PFSK-1 (cell line): ENCODE data around the gene ANKRD13A.

Source experiments
- FOXP2 ChIP-seq: optimal IDR thresholded peaks from 2 replicates; pipeline ENCODE3; 2011; ENCODE audit warnings: borderline replicate concordance, control low read depth, inconsistent platforms; ENCODE audit not compliant: insufficient read depth; ENCODE audit errors: extremely low read length, extremely low read depth
- POLR2AphosphoS5 ChIP-seq: IDR thresholded peaks from 2 replicates; pipeline ENCODE4 v1.6.1; 2012; ENCODE audit warnings: low read depth, mild to moderate bottlenecking, control low read depth, low read length, moderate library complexity
- SIN3A ChIP-seq: IDR thresholded peaks from 2 replicates; pipeline ENCODE4 v1.6.1; 2012; ENCODE audit warnings: mild to moderate bottlenecking, low read length, moderate library complexity, borderline replicate concordance; ENCODE audit not compliant: insufficient read depth
- TAF1 ChIP-seq: IDR thresholded peaks from 2 replicates; pipeline ENCODE4 v1.6.1; 2012; ENCODE audit warnings: low read length, control low read depth, borderline replicate concordance; ENCODE audit not compliant: insufficient read depth
- TF ChIP-seq, protein P1 (sequence below), 2 experiments: IDR thresholded peaks; 2 replicates each; pipeline versions ENCODE4 v1.6.1 to v1.8.0; 2011 to 2012; ENCODE audit warnings: low read depth in 2 of 2, low read length in 2 of 2, control low read depth in 1 of 2, inconsistent platforms in 1 of 2, mild to moderate bottlenecking in 1 of 2, moderate library complexity in 1 of 2; ENCODE audit not compliant: insufficient read depth in 1 of 2

The ANKRD13A gene

DNA sequence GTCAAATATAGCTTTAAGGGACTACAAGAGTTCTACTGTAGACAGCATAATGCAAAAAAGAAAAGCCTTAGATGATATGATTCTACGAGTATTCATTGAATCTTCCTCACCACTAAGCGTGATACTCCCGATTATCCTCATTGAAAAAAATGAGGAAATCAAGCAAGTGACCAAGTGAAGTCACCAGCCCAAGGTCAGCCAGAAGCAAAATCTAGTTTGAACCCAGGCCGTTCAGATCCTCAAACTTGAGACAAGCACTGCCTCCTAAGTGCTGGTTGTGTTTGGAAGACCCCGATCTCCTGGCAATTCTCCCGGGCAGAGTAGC, 3.9 kb upstream of the ANKRD13A start:
- no peak for TF ChIP-seq FOXP2
- TF ChIP-seq TAF1 = no peak
- TF ChIP-seq, protein P1, sequence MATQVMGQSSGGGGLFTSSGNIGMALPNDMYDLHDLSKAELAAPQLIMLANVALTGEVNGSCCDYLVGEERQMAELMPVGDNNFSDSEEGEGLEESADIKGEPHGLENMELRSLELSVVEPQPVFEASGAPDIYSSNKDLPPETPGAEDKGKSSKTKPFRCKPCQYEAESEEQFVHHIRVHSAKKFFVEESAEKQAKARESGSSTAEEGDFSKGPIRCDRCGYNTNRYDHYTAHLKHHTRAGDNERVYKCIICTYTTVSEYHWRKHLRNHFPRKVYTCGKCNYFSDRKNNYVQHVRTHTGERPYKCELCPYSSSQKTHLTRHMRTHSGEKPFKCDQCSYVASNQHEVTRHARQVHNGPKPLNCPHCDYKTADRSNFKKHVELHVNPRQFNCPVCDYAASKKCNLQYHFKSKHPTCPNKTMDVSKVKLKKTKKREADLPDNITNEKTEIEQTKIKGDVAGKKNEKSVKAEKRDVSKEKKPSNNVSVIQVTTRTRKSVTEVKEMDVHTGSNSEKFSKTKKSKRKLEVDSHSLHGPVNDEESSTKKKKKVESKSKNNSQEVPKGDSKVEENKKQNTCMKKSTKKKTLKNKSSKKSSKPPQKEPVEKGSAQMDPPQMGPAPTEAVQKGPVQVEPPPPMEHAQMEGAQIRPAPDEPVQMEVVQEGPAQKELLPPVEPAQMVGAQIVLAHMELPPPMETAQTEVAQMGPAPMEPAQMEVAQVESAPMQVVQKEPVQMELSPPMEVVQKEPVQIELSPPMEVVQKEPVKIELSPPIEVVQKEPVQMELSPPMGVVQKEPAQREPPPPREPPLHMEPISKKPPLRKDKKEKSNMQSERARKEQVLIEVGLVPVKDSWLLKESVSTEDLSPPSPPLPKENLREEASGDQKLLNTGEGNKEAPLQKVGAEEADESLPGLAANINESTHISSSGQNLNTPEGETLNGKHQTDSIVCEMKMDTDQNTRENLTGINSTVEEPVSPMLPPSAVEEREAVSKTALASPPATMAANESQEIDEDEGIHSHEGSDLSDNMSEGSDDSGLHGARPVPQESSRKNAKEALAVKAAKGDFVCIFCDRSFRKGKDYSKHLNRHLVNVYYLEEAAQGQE (IDR thresholded peaks at IDR 0.05; ENCODE audit: insufficient read depth in 1 of 2, low read depth in 2 of 2, low read length in 2 of 2) = no peak
- no peak for TF ChIP-seq POLR2AphosphoS5

DNA sequence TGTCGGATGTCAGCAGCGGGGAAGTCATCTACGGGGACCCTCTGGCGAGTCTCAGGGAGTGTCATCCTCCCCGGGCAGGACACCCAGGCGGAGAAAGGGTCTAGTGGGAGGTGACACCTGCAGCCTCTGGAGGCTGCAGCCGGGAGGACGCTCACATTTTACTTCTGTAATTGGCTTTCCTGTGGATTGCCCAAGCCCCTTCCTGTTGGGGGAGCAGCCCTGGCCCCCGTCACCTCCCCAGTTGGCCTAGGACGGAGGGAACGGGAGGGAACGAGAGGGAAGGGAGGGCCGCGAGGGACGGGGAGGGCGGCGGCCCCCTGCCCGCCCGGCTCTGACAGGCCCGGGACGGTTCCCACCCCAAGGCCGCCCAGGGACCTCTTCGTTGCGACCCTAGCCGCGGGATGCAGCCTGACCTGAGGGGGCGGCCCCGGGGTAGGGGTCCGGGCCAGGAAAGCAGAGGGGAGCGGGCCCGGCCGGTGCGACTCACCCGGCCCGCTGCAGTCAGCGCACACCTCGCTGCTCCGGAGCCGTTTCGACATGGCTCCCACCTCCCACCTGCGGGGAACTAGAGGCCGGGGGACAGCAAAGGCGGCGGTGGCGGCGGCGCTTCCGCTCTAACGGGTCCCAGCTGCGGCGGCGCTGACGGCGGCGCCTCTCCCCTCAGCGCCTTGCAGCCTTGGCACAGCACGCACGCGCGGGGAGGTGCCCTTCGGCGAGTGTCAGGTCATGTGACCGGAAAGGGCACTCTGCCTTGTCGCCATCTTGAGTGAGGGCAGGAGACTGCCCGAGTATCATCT, 3.3 kb upstream of the ANKRD13A start, which contains the start of gene GIT2:
Gene GIT2, minus strand, starts transcription at position 683 of the 797 bp plus-strand sequence. Its CDS starts 144 bp downstream, at position 539.
- TF ChIP-seq, protein P1 (IDR thresholded peaks at IDR 0.05; ENCODE audit: insufficient read depth in 1 of 2, low read depth in 2 of 2, low read length in 2 of 2) = no peak
- peak; percentile 81 for TF ChIP-seq FOXP2
- peak; percentile 39; the same call in 1 of the 2 replicates for TF ChIP-seq TAF1
- TF ChIP-seq SIN3A = no peak
- peak; percentile 93 for TF ChIP-seq POLR2AphosphoS5

DNA sequence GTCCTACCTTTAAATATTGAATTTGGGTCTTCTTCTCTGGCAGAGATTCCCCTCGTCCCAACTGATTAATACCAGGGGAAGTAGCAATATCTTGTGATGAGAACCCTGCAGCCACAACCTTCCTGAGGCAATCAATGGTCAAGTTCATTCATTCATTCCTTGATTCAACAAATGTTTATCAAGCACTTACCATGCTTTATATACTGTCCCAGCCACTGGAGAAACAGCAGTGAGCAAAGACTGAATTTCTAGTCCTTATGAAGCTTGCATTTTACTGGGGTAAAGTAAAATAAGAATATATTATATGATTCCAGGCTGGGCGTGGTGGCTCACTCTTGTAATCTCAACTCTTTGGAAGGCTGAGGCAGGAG, 2.8 kb upstream of the ANKRD13A start:
- TF ChIP-seq POLR2AphosphoS5 = 0 out of 2 replicates have a peak, but pooled peaks have one; percentile 3
- no peak for TF ChIP-seq SIN3A

DNA sequence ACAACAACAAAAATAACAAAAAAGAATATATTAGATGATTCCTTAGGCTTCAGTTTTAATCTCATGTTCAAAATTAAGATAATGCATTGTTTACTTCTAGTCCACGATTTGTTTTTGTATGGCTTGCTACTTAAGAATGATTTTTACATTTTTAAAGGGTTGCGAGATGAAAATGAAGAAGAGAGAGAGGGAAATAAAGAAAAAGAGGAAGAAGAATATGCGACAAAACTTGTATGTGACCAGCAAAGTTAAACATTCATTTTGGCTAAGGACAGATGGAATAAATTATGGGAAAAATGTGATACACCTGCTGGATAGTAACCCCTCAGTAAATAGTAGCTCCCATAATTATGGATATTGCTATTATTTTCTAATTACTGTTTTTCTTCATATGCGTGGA, 1.8 kb upstream of the ANKRD13A start:
- TF ChIP-seq, protein P1 (IDR thresholded peaks at IDR 0.05; ENCODE audit: insufficient read depth in 1 of 2, low read depth in 2 of 2, low read length in 2 of 2) = no peak
- TF ChIP-seq SIN3A = no peak
- no peak for TF ChIP-seq POLR2AphosphoS5
- no peak for TF ChIP-seq TAF1
- TF ChIP-seq FOXP2 = no peak

DNA sequence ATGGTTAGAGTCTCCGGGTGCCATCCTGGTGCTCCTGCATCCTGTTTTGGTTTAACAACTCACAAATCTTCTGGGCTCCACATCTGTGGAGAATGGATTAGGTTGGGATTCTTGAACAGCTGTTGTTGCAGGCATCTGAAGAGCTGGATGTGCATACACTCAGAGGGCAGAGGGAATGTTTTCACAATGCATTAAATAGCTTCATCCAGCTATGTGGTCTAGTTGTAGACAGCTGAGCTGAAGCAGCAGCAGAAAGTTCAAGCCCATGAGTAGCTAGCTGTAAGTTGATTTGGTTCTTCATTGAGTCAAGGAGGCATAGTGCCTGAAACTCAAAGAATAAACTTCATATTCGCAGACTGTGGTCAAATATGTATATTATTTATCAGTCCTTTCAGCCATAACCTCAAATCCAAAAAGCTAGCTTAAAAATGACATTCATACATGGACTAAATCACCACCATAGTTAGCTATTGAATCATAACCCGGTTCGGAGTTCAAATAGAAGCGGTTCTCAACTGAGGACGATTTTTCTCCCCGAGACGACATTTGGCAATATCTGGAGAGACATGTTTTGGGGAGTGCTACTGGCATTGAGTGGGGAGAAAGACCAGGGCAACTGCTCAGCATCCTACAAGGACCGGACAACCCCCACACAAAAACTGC, 858 bp upstream of the ANKRD13A start:
- TF ChIP-seq FOXP2 (no peak), TAF1 (no peak), POLR2AphosphoS5 (no peak), SIN3A (no peak)
- TF ChIP-seq, protein P1 (IDR thresholded peaks at IDR 0.05; ENCODE audit: insufficient read depth in 1 of 2, low read depth in 2 of 2, low read length in 2 of 2) = no peak
